D721Med (cell line): ENCODE data around the gene CHD3.
"Not testable (repeated sequence)": the region's sequence is repeated elsewhere in the genome, so short reads cannot be mapped to it uniquely, and the experiment has no call there.

Experiments used
- DNase-seq: peaks from one replicate; pipeline ENCODE4 v3.0.0; 2011; ENCODE audit warnings: low spot score; ENCODE audit not compliant: insufficient read length
- FAIRE-seq: peaks from 2 replicates; lab custom pipeline; 2011; peaks lifted over from hg19 to GRCh38; lab: Jason Lieb, UNC
- TF ChIP-seq, protein P1 (sequence below): IDR thresholded peaks from 2 replicates; pipeline ENCODE4 v1.5.1; 2012; ENCODE audit warnings: mild to moderate bottlenecking, control low read depth; ENCODE audit not compliant: insufficient read depth; ENCODE audit errors: missing control alignments

CHD3 gene

DNA sequence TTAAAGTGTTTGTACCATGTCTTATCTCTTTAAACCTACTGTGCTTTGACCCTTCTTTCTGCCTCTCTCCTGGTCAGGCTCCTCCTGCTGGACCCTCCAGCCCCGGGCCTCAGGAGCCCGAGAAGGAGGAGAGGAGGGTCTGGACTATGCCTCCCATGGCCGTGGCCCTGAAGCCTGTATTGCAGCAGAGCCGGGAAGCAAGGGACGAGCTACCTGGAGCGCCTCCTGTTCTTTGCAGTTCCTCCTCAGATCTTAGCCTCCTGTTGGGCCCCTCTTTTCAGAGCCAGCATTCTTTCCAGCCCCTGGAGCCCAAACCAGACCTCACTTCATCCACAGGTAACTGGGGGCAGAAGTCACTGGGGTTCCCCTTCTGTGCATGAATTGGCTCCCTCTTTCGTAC lies 57.1 kb downstream of the CHD3 start:
- DNase-seq = no peak
- no peak for FAIRE-seq
- TF ChIP-seq, protein P1, sequence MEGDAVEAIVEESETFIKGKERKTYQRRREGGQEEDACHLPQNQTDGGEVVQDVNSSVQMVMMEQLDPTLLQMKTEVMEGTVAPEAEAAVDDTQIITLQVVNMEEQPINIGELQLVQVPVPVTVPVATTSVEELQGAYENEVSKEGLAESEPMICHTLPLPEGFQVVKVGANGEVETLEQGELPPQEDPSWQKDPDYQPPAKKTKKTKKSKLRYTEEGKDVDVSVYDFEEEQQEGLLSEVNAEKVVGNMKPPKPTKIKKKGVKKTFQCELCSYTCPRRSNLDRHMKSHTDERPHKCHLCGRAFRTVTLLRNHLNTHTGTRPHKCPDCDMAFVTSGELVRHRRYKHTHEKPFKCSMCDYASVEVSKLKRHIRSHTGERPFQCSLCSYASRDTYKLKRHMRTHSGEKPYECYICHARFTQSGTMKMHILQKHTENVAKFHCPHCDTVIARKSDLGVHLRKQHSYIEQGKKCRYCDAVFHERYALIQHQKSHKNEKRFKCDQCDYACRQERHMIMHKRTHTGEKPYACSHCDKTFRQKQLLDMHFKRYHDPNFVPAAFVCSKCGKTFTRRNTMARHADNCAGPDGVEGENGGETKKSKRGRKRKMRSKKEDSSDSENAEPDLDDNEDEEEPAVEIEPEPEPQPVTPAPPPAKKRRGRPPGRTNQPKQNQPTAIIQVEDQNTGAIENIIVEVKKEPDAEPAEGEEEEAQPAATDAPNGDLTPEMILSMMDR = no peak

DNA sequence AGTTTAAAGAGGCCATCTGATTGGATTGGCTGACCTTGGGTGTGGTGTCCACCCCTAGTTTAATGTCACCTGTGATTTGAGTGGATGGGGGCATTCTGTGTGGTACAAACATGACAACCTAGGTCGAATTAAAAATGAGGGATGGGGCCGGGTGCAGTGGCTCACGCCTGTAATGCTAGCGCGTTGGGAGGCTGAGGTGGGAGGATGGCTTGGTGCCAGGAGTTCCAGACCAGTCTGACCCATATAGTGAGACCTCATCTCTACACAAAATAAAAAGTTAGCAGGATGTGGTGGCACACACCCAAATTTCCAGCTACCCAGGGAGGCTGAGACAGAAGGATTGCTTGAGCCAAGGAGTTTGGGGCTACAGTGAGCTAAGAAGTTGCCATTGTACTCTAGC lies 57.9 kb downstream of the CHD3 start:
- DNase-seq (no peak), FAIRE-seq (no peak)
- TF ChIP-seq, protein P1 = no peak

DNA sequence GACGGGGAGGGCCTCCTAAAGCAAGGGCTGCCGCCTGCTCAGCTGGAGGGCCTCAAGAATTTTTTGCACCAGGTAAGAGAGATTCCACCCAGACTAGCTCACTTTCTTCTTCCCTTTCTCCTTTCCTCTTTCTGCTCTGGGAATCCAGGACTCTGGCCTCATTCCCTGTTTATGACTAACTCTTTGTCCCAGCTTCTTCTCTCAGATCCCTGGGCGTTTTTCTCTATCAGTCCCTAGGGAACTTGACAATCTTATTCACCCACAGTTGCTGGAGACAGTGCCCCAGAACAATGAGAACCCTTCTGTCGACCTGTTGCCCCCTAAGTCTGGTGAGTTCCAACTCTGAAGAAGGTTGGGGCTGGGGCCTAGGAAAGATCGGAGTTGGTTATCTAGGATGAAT lies 59.1 kb downstream of the CHD3 start:
- TF ChIP-seq, protein P1 = no peak
- DNase-seq (no peak), FAIRE-seq (no peak)

DNA sequence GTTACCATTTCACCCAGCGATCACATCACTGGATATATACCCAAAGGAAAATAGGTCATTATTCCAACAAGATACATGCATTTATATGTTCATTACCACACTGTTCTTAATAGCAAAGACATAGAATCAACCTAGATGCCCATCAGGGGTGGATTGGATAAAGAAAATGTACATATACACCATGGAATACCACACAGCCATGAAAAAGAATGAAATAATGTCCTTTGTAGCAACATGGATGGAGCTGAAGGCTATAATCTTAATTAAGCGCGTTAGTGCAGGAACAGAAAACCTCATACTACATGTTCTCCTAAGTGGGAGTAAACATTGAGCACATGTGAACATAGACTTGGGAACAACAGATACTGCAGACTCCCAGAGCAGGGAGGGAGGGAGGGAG lies 62.0 kb downstream of the CHD3 start:
- DNase-seq (no peak), FAIRE-seq (no peak)
- TF ChIP-seq, protein P1 = no peak

DNA sequence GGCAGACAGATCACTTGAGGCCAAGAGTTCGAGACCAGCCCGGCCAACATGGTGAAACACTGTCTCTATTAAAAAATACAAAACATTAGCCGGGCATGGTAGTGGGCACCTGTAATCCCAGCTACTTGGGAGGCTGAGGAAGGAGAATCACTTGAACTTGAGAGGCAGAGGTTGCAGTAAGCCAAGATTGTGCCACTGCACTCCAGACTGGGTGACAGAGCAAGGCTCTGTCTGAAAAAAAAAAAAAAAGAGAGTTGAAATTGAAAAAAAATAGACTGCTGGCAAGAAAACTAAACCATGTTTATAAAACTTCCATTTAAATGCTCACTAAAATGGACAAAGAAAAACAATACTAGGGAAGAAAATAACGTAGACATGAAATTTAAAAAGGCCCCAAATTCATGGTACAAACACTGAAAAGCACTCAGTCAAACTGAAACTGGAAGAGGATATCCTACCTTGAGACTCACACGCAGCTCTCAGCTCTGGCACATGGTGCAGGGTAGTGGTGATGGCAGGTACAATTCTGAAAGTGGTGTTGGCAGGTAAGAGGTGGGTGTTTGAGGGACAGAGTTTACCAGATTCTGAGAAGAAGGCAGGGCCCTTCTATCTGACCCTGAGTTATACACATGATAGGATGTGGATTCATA lies 62.7 kb downstream of the CHD3 start:
- FAIRE-seq (no peak), DNase-seq (no peak)
- TF ChIP-seq, protein P1 = no peak

DNA sequence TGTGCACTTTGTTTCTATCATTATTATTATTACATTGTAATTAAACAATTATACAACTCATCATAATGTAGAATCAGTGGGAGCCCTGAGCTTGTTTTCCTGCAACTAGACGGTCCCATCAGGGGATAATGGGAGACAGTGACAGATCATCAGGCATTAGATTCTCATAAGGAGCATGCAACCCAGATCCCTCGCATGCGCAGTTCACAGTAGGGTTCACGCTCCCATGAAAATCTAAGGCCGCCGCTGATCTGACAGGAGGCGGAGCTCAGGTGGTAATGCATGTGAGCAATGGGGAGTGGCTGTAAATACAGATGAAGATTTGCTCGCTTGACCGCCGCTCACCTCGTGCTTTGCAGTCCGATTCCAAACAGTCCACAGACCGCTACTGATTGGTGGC lies 64.7 kb downstream of the CHD3 start:
- not testable (repeated sequence) for FAIRE-seq, DNase-seq

DNA sequence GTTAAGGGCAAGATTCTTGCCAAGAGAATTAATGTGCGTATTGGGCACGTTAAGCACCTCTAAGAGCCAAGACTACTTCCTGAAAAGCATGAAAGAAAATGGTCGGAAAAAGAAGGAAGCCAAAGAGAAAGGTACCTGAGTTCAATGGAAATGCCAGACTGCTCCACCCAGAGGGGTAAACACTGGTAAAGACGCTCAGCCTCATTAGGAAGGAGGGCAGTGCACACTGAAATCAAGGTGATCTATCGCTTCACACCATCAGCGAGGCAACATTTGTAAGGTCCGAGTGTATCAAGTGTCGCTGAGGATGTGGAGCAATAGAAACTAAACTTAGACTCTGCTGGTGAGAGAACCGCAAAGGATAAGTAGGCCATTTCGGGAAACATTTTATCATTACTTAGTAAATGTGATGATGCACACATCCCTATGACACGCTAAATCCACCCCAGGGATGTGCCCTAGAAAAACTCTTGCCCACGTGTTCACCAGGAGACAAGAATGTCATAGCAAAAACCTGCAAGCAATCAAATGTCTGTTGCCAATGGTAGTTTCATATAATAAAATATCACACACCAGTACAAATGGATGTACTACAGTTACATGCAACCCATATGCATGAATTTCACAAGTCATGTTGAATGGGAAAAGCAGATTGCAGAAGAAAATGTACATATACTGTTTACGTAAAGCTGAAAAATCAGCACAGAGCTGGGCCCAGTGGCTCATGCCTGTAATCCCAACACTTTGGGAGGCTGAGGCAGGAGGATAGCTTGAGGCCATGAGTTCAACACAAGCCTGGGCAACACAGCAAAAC lies 67.0 kb downstream of the CHD3 start:
- no peak for FAIRE-seq
- DNase-seq = no peak
- TF ChIP-seq, protein P1 = no peak
